PFSK-1 (cell line): Measurements from ENCODE around the gene CREB3.

Source experiments
- FOXP2 ChIP-seq: optimal IDR thresholded peaks from 2 replicates; pipeline ENCODE3; 2011; ENCODE audit warnings: borderline replicate concordance, control low read depth, inconsistent platforms; ENCODE audit not compliant: insufficient read depth; ENCODE audit errors: extremely low read length, extremely low read depth
- POLR2AphosphoS5 ChIP-seq: IDR thresholded peaks from 2 replicates; pipeline ENCODE4 v1.6.1; 2012; ENCODE audit warnings: low read depth, mild to moderate bottlenecking, control low read depth, low read length, moderate library complexity
- REST ChIP-seq, 2 experiments: IDR thresholded peaks; 2 replicates each; pipeline versions ENCODE4 v1.6.1 to v1.8.0; 2011 to 2012; ENCODE audit warnings: low read depth in 2 of 2, low read length in 2 of 2, control low read depth in 1 of 2, inconsistent platforms in 1 of 2, mild to moderate bottlenecking in 1 of 2, moderate library complexity in 1 of 2; ENCODE audit not compliant: insufficient read depth in 1 of 2
- SIN3A ChIP-seq: IDR thresholded peaks from 2 replicates; pipeline ENCODE4 v1.6.1; 2012; ENCODE audit warnings: mild to moderate bottlenecking, low read length, moderate library complexity, borderline replicate concordance; ENCODE audit not compliant: insufficient read depth
- TAF1 ChIP-seq: IDR thresholded peaks from 2 replicates; pipeline ENCODE4 v1.6.1; 2012; ENCODE audit warnings: low read length, control low read depth, borderline replicate concordance; ENCODE audit not compliant: insufficient read depth

DNA sequence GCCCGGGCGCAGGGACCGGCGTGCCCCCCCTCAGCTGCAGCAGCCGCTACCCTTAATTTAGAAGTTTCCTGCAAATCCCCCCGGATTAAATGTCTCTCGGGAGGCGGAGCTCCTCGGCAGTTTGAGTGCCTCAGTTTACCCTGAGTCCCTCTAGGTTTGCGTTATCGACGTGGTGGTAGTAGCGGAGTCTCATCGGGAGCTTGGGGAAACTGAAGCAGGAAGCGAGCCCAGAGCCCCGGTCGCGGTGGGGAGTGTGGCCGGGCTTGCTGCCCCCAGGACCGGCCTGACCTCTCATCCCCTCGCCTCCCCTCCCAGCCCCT lies 42.2 kb upstream of the CREB3 start:
- TF ChIP-seq POLR2AphosphoS5 (no peak), REST (IDR thresholded peaks at IDR 0.05; ENCODE audit: insufficient read depth in 1 of 2, low read depth in 2 of 2, low read length in 2 of 2) (no peak), TAF1 (no peak), SIN3A (no peak), FOXP2 (no peak)
